Fibroblast of the conjunctiva (primary cell): ENCODE results near the gene NINJ1.

ENCODE experiments used
- DNase-seq: peaks from one replicate; pipeline ENCODE4 v3.0.0-alpha.2; 2010; ENCODE audit warnings: low read depth

Gene NINJ1

DNA sequence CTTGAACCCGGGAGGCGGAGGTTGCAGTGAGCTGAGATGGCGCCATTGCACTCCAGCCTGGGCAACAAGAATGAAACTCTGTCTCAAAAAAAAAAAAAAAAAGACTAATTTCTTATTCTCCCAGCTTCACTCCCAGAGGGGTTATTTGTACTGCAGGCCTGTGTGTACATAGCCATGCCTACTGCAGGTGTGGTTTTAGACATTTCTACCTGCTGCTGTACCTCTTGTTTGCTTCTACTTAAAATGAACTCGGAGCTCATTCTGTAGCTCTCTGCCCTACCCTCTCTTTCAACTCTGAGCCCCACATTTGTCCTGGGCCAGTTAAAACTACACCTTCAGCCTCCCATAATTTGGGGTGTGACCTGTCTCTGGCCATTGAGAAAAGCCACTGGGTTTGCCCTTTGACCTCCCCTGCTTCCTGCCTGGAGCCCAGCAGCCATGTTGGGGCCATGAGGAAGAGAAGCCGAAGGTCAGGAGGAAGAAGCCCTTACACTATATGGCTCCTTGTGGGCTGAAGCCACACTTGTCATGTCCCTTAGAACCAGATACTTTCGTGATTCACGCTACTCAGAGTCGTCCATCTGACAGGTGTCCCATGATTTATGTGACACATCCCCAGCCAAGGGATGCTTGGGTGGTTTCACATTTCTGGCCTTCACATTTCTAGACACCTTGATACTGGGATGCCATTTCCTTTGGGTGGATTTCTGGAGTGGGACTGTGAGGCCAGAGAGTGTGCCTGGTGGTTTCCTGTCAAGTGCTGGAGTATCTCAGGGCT is 47.4 kb downstream of the NINJ1 start:
- no peak for DNase-seq

DNA sequence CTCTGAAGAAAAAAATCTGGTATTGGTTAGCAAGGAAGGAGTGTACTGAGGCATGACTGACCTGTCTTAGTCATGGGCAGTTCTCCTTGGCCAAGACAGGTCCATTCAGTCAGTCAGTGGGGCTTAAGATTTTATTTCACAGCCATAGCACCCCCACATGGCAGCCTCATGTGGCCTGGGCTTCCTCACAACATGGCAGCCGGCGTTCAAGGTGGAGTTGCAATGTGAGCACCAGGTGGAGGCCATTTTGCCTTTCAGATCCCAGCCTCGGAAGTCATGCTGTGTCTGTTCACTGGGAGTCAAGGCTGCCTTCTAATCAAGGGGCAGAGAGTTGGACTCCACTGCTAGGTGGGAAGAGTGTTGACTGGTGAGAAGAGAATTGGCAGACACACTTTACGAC is 48.4 kb downstream of the NINJ1 start:
- no peak for DNase-seq

DNA sequence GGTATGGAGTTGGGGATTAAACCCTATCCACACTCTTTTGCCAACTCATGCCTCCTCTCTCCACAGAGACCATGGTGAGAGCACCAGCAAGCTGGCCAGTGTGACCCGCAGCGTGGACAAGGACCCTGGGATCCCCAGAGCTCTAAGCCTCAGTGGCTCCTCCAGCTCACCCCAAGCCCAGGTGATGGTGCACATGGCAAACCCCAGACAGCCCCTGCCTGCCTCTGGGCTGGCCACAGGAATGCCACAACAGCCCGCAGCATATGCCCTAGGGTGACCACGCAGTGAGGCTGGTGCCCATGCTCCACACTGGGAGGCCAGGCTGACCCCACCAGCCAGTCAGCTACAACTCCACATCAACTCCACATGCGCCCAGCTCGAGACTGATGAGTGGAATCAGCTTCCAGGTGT is 49.6 kb downstream of the NINJ1 start:
- no peak for DNase-seq

DNA sequence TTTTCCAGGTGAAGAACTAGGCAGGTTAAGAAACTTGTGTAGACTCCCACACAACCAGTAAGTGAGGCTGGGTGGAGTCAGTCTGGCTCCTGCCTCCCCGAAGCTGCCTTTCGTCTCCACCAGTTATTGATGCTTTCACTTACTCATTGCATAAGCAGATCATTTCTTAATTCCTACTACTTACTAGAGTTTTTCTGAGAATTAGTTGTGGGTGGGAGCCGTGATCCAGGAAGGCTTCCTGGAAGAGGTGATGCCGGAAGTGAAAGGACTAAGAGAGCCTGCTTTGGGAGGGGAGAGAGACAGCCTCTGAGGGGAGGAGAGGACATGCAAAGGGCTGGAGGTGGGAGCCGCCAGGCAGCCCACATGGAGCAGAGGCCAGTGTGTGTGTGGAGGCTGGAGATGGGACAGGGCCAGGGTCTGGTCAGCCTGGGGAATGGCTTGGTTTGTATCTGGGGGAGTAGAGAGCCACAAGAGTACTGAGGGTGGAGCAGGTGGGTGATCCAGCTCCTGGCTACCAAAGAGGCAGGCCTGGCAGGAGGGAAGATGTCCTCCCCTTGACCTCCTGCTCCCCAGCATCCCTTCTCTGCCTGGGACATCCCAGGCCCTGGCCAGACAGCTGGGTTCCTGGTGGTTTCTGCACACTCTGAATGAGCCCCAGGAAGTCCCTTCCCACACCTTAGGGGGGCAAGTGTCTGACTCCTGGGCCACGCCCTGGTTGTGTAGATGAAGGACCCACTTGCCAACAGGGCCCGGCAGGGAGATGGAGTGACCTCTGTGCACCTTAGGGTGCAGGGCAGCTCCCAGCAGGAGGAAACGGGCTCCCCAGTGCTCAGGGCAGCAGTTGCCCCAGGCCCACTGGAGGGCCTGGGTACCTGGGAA is 50.2 kb downstream of the NINJ1 start:
- no peak for DNase-seq

DNA sequence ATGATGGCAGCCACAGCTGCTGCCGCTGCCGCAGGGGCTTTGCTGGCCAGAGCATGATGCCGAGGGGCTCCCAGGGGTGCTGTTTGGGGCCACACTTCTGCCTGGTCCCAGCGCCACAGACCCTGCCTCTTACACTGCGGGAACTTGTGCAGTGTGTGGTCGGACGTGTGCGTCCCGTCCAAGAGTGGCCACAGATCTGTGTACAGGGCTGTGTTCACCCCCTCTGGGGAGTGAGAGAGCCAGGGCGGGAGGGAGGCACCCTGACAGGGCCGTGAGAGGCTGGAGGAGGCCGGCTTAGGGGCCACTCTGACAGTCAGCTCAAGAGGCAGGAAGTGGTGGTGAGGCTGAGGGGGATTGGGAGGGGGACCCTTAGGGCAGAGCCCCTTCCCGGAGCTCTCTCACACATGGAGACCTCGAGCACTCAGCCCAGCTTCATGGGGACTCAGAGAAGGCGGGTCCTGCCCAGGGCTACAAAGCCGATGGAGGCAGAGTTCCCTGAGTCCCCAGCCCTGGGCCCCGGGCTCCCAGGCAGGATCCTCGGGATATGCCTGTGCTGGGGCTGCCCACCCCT is 51.1 kb downstream of the NINJ1 start:
- no peak for DNase-seq

DNA sequence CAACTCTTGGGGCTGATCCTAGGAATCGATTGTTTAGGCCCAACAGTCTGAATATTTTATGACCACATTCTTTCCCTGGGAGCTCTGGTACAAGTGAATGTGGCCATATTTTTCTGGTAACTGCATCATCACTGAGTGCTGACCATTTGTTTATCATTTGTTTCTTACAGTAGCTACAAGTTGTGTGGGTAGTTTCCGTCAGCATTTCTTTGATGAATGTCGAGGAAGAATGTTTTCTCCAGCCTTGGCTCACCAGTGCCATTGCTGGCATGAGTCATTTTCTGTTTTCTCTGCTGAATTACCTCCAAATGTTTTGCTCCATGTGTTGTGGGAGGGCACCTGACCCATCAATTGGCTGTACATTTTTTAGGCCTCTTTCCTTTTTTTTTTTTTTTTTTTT is 52.1 kb downstream of the NINJ1 start:
- no peak for DNase-seq

DNA sequence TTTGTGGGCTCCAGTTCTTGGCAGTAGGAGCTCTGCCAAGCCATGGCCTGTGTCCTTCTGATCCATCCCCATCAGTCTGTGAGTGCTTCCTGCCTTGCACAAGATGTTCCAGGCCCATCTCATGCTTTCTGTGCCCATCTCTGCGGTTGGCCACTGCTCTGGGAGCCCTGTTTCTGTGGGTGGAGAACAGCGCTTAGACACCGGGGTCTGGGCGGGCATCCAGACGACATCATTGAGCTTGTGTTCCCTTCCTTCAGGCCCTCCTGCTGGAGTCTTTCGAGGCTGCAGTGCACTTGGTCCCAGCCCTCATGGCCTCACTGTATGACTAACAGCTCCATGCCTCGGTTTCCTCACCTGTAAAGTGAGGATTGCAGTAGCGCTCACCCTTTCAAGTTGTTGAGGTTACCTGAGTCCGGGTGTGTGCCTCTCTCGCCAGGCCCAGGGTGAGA is 52.9 kb downstream of the NINJ1 start:
- DNase-seq, result no peak

DNA sequence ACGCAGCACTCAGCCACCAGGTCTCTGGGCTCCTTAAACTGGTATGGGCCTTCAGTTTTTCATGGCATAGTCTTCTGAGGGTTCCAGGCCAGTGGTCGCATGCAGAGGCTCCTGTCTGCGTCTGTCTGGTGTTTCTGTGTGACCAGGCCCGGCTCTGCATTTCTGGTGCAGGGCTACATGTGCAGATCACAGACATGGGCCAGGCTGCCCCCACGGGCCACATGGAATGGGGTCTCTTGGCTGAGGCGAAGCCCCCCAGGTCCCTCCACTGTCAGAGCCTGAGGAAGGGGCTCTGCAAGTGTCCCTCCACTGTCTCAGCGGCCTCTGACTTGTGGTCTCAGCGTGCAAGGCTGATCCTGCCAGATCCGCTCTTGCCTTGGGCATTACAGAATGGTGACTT is 53.6 kb downstream of the NINJ1 start:
- no peak for DNase-seq

DNA sequence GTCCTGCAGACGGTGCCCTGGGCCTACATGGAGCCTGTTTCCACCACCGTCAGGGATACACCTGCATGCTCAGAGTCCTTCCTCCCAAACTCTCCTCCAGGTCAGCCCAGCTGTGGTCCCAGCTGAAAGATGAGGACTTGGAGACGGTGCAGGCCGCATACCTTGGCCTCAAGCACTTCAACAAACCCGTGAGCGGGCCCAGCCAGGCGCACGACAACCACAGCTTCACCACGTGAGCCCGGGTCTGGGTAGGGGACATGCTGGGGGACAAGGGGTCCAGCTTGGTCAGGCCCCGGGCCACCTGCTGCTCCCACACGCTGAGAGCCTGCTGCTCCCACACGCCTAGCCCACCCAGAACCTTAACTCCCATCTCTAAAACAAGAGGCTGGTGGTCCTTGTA is 54.7 kb downstream of the NINJ1 start:
- no peak for DNase-seq

DNA sequence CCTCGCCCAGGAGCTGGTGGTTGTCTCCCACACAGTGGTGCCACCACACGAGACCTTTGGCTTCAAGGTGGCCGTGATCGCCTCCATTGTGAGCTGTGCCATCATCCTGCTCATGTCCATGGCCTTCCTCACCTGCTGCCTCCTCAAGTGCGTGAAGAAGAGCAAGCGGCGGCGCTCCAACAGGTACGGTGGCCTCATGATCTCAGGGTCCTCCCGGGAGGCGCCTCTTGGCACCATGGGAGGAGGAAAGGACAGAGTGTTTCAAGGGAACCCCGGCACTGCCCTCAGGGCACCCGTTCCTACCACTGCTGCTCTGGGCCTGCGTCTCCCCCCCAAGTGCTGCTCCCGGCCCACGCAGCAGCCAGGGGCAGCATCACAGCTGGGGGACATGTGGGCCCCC is 56.2 kb downstream of the NINJ1 start:
- no peak for DNase-seq

DNA sequence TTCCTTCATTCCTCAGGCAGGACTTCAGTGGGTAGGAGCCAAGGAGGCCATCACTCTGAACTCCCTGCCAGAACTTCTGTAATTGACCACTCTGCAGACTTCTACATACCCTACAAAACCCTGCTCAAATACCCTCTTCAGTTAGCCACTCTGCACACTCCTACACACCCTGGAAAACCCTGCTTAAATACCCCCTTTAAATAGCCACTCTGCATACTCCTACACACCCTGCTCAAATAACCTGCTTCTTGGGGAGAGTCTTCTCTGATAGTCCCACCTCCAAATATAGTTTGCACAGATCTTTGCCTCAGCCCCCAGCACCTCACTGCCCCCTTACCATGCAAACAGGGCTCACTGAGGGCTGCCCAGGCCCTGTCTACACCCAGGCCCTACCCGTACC is 56.7 kb downstream of the NINJ1 start:
- no peak for DNase-seq

DNA sequence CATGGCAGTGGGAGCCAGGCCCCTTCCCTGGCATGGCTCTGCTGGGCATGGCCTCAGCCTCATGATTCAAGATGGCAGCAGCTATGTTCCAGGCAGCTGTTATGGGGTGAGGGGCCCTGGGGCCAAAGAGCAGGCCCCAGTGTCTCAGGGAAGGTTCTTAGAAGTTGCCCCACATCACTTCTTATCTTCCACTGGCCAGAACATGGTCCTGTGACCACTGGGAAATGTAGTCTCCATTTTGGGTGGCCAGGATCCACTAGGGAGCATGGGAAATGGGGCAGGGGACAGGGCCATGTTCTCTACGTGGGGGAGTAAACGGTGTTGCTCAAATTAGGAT is 57.3 kb downstream of the NINJ1 start:
- DNase-seq, result no peak

DNA sequence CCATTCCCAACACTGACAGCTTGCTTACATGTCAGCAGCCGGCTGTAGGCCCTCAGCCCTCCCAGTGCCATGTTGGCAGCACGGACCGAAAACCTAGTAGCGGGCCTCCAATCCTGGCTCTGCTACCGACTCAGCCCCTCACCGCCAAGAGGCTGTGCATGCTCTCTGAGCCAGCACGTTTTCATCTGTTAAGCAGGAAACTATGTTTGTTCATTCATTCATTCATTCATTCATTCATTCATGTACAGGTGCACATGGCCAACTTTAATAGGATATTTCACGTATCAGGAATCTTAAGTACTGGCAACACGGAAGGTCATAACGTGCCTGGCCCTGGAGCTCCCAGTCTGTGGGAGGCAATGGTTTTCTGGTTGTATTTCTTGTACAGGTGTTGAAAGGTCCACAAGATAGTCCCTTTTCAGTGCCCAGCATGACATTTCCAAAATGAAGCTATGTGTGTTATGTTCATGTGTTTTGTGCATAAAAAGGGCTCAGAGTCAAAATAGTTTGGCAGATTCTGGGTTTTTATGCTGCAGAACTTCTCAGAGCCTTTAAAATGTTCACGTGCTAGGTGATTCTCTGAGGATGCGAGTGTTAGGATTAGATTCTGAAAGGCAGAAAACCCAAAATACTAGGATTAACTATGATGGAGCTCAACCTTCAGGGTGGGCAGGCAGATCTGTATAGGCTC is 57.8 kb downstream of the NINJ1 start:
- DNase-seq, result no peak

DNA sequence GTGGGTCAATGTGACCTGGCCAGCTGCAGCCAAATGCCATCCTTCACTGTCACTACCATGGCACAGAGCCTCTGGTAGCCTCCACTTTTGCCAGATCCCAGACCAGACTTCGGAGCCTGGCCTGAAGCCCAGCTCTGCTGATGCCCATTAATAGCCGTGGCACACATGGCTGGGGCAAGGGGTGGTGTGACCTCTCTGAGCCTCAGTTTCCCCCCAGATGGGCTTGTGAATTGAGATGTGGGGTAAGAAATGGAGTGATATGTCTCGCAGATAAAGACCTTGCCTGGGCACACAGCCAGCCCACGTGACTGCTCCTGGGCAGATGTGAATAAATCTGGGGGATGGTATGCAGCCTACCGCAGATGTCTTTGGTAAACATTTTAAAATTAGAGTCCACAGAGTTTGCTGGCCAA is 61.7 kb downstream of the NINJ1 start:
- DNase-seq, result no peak
